ENCODE measurements around the gene PCDHGA5.
"Not testable (repeated sequence)": the region's sequence is repeated elsewhere in the genome, so short reads cannot be mapped to it uniquely, and the experiment has no call there.

Gene PCDHGA5

DNA sequence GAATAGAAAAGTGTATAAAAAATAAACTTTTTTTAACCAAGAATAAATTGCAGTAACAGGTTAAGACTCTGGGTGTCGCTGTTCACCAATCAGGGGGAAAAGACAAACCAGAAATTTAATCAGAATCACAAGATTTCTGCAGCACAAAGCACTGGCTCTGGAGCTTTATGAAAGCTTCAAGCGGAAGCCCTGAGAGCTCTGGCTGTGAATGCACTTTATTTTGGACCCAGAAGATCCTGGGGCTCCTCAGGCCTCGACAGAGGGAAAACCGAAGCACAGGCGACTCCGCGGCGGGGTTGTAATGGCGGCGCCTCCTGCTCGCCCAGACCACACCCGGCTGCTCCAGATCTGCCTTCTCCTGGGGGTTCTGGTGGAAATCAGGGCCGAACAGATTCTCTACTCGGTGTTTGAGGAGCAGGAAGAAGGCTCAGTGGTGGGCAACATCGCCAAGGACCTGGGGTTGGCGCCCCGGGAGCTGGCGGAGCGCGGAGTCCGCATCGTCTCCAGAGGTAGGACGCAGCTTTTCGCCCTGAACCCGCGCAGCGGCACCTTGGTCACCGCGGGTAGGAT is 9.0 kb upstream of the PCDHGA5 start, which contains the start of gene PCDHGA4:
Gene PCDHGA4, plus strand, starts transcription at position 122 of the 570 bp plus-strand sequence. Its CDS starts 87 bp downstream, at position 209.
- no peak for DNase-seq

DNA sequence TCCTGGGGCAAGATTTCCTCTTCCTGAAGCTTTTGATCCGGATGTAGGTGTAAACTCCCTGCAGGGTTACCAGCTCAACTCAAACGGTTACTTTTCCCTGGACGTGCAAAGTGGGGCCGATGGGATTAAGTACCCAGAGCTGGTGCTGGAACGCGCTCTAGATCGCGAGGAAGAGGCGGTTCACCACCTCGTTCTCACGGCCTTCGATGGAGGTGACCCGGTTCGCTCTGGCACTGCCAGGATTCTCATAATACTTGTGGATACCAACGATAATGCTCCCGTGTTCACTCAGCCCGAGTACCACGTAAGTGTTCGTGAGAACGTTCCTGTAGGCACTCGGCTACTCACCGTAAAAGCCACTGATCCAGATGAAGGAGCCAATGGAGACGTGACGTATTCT is 8.3 kb upstream of the PCDHGA5 start:
- no peak for DNase-seq

DNA sequence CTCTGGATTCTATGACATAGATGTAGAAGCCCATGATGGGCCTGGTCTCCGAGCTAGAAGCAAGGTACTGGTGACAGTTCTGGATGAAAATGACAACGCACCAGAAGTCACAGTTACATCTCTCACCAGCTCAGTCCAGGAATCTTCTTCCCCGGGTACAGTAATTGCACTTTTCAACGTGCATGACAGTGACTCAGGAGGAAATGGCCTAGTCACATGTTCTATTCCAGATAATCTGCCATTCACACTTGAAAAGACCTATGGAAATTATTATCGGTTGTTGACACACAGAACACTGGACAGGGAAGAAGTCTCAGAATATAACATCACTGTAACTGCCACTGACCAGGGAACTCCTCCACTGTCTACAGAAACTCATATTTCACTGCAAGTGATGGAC is 7.8 kb upstream of the PCDHGA5 start:
- no peak for DNase-seq

DNA sequence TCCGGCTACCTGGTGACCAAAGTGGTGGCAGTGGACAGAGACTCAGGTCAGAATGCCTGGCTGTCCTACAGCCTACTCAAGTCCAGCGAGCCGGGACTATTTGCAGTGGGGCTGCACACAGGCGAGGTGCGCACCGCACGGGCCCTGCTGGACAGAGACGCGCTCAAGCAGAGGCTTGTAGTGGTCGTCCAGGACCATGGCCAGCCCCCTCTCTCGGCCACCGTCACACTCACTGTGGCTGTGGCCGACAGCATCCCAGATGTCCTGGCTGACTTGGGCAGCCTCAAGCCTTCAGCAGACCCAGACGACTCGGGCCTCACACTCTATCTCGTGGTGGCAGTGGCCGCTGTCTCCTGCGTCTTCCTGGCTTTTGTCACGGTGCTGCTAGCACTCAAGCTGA is 7.0 kb upstream of the PCDHGA5 start:
- DNase-seq = no peak

DNA sequence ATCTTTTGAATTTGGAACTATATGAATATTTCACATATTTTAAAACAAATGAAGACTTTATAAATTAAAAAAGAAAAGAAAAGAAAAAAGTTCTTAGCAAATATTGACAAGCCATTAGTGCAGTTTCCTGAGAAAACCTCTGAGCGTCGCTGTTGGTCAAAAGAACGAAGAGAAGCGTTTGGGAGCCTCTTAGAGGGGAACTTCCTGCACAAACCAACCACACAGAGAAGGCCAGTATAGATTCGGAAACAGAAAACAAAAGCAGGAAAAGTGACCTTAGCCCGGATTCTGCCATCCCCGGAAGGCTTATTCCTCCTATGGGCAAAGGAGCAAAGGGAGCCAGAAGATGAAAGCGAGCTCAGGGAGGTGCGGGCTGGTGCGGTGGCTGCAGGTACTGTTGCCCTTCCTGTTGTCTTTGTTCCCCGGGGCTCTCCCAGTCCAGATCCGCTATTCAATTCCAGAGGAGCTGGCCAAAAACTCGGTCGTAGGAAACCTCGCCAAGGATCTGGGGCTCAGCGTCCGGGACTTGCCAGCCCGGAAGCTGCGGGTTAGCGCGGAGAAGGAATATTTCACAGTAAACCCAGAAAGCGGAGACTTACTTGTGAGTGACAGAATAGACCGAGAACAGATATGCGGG is 4.1 kb upstream of the PCDHGA5 start, which contains the start of gene PCDHGB2:
Gene PCDHGB2, plus strand, starts transcription at position 205 of the 637 bp plus-strand sequence. Its CDS starts 142 bp downstream, at position 347.
- DNase-seq = no peak

DNA sequence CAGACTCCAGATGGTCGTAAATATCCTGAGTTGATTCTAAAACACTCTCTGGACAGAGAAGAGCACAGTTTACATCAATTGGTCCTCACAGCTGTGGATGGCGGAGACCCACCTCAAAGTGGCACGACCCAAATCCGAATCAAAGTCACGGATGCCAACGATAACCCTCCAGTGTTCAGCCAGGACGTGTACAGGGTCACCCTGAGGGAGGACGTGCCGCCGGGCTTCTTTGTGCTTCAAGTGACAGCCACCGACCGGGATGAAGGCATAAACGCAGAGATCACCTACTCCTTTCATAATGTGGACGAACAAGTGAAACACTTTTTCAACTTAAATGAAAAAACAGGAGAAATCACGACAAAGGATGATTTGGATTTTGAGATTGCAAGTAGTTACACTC is 3.3 kb upstream of the PCDHGA5 start:
- no peak for DNase-seq

DNA sequence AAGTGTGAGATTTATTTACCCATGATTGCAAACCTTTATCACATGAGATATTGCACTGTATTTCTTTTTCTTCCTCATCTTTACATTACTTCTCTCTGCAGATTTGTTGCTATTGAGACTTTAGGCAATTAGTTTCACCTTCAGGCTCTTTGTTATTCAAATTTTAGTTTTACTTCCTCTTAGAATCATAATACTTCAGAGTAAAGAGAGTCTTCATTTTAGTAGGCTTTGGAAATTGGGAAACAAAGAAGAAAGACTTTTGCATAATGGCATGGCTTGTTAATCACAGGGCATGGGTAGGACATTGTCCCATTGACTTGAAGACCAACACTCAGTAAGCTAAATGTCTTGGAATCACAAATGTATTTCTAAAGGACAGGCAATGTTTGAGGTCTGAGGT is 1.2 kb upstream of the PCDHGA5 start:
- no peak for DNase-seq

DNA sequence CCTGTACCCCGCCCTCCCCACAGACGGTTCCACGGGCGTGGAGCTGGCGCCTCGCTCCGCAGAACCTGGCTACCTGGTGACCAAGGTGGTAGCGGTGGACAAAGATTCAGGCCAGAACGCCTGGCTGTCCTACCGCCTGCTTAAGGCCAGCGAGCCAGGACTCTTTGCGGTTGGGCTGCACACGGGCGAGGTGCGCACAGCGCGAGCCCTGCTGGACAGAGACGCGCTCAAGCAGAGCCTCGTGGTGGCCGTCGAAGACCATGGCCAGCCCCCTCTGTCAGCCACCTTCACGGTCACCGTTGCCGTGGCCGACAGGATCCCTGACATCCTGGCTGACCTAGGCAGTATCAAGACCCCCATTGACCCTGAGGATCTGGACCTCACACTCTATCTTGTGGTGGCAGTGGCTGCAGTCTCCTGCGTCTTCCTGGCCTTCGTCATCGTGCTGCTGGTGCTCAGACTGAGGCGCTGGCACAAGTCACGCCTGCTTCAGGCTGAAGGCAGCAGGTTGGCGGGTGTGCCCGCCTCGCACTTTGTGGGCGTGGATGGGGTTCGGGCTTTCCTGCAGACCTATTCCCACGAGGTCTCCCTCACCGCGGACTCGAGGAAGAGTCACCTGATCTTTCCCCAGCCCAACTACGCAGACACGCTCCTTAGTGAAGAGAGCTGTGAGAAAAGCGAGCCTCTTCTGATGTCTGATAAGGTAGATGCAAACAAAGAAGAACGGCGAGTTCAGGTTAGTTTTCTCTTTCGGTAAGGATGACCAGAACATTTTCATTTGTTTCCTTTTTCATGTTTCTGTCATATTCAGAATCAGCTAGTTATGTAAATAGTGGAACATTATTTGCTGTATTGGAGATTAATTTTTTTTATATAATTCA is 2.3 kb downstream of the PCDHGA5 start:
- no peak for DNase-seq

DNA sequence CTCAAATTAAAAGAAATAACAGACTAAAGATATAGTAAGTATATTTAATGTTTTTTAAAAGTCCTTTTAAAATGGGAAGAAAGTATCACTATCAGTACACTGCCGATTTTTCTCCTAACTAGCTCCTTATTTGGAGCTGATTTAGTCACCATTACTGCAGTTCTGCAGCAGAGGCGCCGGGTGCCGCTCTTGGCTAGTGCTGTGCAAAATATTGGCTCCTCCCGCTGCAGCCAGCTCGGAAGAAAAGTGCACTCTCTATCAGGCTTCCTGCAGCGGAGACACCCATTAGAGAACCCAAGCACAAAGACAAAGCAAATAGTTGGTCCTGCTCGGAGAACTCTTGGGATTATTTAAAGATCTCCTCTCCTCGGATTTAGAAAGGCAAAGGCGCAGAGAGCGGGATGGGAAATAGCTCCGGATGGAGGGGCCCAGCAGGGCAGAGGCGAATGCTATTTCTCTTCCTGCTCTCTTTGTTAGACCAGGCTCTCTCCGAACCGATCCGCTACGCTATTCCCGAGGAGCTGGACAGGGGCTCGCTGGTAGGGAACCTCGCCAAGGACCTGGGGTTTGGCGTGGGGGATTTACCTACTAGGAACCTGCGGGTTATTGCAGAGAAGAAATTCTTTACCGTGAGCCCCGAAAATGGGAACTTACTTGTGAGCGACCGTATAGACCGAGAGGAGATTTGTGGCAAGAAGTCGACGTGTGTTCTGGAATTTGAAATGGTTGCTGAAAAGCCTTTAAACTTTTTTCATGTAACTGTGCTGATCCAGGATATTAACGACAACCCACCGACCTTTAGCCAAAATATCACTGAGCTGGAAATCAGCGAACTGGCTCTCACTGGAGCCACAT is 6.3 kb downstream of the PCDHGA5 start, which contains the start of gene PCDHGB3:
Gene PCDHGB3, plus strand, starts transcription at position 249 of the 855 bp plus-strand sequence. Its CDS starts 153 bp downstream, at position 402.
- DNase-seq = no peak

DNA sequence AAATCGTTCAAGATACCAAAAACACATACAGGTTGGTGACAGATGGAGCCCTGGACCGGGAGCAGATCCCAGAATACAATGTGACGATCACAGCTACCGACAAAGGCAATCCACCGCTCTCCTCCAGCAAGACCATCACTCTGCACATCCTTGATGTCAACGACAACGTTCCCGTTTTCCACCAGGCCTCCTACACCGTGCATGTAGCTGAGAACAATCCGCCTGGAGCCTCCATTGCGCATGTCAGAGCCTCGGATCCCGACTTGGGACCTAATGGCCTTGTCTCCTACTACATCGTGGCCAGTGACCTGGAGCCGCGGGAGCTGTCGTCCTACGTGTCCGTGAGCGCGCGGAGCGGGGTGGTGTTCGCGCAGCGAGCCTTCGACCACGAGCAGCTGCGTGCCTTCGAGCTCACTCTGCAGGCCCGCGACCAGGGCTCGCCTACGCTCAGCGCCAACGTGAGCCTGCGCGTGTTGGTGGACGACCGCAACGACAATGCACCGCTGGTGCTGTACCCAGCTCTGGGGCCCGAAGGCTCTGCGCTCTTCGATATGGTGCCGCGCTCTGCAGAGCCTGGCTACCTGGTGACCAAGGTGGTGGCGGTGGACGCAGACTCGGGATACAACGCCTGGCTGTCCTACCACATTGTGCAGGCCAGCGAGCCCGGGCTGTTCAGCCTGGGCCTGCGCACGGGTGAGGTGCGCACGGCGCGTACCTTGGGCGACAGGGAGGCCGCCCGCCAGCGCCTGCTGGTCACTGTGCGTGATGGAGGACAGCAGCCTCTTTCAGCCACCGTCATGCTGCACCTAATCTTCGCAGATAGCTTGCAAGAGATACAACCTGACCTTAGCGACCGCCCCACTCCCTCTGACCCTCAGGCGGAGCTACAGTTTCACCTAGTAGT is 7.9 kb downstream of the PCDHGA5 start:
- DNase-seq = no peak

DNA sequence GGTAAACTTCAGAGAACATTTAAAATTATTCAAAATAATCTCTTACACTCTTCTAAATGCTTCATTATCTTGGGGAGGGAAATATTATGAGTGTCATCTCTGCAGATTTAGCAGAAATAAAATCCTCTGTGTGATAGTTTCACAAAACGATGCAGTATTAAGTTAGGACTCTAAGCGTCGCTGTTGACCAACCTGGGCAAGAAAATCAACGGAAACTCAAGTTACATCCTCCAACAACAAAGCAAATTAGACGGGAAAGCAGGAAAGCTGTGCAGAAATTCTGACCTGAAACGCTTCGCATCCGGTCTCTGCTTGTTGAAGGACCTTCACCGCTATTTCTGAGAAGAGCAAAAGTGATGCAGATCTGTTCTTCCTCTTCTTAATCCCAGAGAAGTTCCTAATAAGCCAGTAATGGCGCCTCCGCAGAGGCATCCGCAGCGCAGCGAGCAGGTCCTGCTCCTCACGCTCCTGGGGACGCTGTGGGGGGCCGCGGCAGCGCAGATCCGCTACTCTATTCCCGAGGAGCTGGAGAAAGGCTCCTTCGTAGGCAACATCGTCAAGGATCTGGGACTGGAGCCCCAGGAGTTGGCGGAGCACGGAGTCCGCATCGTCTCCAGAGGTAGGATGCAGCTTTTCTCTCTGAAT is 9.8 kb downstream of the PCDHGA5 start, which contains the start of gene PCDHGA6:
Gene PCDHGA6, plus strand, starts transcription at position 219 of the 645 bp plus-strand sequence. Its CDS starts 193 bp downstream, at position 412.
- DNase-seq = no peak

DNA sequence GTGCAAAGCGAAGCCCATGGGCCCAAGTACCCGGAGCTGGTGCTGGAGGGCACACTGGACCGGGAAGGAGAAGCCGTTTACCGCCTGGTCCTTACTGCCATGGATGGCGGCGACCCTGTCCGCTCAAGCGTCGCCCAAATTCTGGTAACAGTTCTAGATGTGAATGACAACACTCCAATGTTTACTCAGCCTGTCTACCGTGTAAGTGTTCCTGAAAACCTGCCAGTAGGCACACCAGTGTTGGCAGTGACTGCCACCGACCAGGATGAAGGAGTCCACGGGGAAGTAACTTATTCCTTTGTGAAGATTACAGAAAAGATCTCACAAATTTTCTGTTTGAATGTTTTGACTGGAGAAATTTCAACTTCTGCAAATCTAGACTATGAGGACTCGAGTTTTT is 10.7 kb downstream of the PCDHGA5 start:
- no peak for DNase-seq

DNA sequence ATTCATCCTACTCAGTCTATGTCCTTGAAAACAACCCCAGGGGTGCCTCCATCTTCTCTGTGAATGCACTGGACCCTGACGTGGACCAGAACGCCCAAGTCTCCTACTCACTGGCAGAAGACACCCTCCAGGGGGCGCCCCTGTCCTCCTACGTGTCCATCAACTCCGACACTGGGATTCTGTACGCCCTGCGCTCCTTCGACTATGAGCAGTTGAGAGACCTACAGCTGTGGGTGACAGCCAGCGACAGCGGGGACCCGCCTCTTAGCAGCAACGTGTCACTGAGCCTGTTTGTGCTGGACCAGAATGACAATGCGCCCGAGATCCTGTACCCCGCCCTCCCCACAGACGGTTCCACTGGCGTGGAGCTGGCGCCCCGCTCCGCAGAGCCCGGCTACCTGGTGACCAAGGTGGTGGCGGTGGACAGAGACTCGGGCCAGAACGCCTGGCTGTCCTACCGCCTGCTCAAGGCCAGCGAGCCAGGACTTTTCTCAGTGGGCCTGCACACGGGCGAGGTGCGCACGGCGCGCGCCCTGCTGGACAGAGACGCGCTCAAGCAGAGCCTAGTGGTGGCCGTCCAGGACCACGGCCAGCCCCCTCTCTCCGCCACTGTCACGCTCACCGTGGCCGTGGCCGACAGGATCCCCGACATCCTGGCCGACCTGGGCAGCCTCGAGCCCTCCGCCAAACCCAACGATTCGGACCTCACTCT is 11.6 kb downstream of the PCDHGA5 start:
- DNase-seq = not testable (repeated sequence)

DNA sequence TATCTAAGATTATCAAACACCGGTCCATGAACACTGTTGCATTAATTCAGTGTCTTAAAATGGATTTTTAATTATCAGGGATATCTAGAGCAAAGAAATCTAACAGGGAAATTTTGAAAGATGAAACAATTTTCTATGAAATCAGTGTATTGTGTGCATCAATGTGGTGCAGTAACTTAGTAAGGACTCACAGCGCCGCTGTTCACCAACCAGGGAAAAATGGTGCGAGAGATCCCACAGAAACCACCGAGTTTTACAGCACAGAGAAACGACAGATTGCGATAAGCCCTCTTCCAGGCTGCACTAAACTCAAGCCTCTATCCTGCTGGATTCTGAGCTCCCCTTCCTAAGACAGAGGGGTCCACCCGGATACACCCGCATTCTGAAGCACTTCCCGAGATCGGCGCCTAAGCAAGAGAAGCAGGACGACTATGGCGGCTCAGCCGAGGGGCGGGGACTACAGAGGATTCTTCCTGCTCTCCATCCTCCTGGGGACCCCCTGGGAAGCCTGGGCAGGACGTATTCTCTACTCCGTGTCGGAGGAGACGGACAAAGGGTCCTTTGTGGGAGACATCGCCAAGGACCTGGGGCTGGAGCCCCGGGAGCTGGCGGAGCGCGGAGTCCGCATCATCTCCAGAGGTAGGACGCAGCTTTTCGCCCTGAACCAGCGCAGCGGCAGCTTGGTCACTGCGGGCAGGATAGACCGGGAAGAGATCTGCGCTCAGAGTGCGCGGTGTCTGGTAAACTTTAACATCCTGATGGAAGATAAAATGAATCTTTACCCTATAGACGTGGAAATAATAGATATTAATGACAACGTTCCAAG is 18.7 kb downstream of the PCDHGA5 start, which contains the start of gene PCDHGA7:
Gene PCDHGA7, plus strand, starts transcription at position 274 of the 826 bp plus-strand sequence. Its CDS starts 158 bp downstream, at position 432.
- no peak for DNase-seq

DNA sequence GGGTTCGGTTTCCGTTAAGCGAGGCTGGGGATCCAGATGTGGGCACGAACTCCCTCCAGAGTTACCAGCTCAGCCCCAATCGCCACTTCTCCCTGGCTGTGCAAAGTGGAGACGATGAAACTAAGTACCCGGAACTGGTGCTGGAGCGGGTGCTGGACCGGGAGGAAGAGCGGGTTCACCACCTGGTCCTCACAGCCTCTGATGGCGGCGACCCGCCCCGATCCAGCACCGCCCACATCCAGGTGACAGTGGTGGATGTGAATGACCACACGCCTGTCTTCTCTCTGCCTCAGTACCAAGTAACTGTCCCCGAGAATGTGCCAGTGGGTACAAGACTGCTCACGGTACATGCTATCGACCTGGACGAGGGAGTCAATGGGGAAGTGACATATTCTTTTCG is 19.4 kb downstream of the PCDHGA5 start:
- DNase-seq = no peak

DNA sequence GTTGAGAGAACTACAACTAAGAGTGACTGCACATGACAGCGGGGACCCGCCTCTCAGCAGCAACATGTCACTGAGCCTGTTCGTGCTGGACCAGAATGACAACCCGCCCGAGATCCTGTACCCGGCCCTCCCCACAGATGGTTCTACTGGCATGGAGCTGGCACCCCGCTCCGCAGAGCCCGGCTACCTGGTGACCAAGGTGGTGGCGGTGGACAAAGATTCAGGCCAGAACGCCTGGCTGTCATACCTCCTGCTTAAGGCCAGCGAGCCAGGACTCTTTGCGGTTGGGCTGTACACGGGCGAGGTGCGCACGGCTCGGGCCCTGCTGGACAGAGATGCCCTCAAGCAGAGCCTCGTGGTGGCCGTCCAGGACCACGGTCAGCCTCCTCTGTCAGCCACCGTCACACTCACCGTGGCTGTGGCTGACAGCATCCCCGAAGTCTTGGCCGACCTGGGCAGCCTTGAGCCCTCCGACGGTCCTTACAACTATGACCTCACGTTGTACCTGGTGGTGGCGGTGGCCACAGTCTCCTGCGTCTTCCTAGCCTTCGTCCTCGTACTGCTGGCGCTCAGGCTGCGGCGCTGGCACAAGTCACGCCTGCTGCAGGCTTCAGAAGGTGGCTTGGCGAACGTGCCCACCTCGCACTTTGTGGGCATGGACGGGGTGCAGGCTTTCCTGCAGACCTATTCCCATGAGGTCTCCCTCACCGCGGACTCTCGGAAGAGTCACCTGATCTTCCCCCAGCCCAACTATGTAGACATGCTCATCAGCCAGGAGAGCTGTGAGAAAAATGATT is 20.7 kb downstream of the PCDHGA5 start:
- DNase-seq = no peak

DNA sequence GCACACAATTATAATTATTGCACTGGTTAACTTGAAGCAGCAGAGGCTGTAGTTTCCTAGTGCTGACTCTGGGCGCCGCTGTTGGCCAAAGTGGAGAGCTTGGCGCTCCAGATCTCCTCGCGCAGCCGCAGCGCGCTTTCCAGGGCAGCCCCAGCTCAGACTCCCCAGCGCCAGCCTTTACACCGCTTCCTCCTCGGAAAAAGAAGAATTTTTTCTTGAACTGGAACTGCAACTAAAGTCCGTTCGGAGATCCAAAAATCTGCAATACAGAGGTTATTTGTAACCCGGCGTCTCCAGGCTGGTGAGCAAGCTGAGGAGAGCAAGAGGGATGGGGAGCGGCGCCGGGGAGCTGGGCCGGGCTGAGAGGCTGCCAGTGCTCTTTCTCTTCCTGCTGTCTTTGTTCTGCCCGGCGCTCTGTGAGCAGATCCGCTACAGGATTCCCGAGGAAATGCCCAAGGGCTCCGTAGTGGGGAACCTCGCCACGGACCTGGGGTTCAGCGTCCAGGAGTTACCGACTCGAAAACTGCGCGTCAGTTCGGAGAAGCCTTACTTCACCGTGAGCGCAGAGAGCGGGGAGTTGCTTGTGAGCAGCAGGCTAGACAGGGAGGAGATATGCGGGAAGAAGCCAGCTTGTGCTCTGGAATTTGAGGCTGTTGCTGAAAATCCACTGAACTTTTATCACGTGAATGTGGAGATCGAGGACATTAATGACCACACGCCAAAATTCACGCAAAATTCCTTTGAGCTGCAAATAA is 23.8 kb downstream of the PCDHGA5 start, which contains the start of gene PCDHGB4:
Gene PCDHGB4, plus strand, starts transcription at position 142 of the 755 bp plus-strand sequence. Its CDS starts 187 bp downstream, at position 329.
- not testable (repeated sequence) for DNase-seq

All from SHP77 treated with DMSO at 0.1 percent for 48 hours (cell line).